OCI-LY3 (cell line): ENCODE results near the gene TMEM132C.

Experiments
- H2AFZ ChIP-seq: fragments of 200-600, 300-600 bp; shearing (Covaris generic); 2 replicates; pipeline ENCODE4 v1.6.0; 2014; ENCODE audit warnings: antibody characterized with exemption, low read depth, low read length
- H3K27ac ChIP-seq: fragments of 200-600, 300-600 bp; sonication (generic); 2 replicates; pipeline ENCODE4 v1.5.1; 2014; ENCODE audit warnings: mild to moderate bottlenecking, low read length, moderate library complexity, mixed read lengths
- H3K27me3 ChIP-seq: fragments of 200-600, 300-600 bp; sonication (generic); 2 replicates; pipeline ENCODE4 v1.6.1; 2014; ENCODE audit warnings: low read depth, low read length, mixed read lengths
- H3K36me3 ChIP-seq: fragments of 200-600, 300-600 bp; sonication (generic); replicated peaks from 2 replicates; pipeline ENCODE3; 2014; ENCODE audit warnings: low read depth, low read length, mixed read lengths
- H3K4me1 ChIP-seq: fragments of 300-600, 200-600 bp; sonication (generic); 2 replicates; pipeline ENCODE4 v1.6.1; 2014; ENCODE audit warnings: low read length, mixed read lengths
- H3K4me2 ChIP-seq: fragments of 200-600, 300-600 bp; sonication (generic); 2 replicates; pipeline ENCODE4 v1.6.1; 2014; ENCODE audit warnings: low read length, mixed read lengths
- H3K4me3 ChIP-seq: fragments of 300-600, 200-600 bp; sonication (generic); 2 replicates; pipeline ENCODE4 v1.5.1; 2014; ENCODE audit warnings: antibody characterized with exemption, mild to moderate bottlenecking, low read length, moderate library complexity
- H3K79me2 ChIP-seq: fragments of 300-600, 200-600 bp; shearing (Covaris generic); 2 replicates; pipeline ENCODE4 v1.6.1; 2014; ENCODE audit warnings: mild to moderate bottlenecking, low read length, mixed read lengths
- H3K9ac ChIP-seq: fragments of 300-600, 200-600 bp; shearing (Covaris generic); 2 replicates; pipeline ENCODE4 v1.6.0; 2014; ENCODE audit warnings: mild to moderate bottlenecking, low read length, moderate library complexity
- H3K9me3 ChIP-seq: fragments of 200-600, 300-600 bp; shearing (Covaris generic); 2 replicates; pipeline ENCODE4 v1.6.1; 2014; ENCODE audit warnings: low read length, mixed read lengths; ENCODE audit not compliant: insufficient read depth
- H4K20me1 ChIP-seq: fragments of 200-600, 300-600 bp; sonication (generic); 2 replicates; pipeline ENCODE4 v1.6.1; 2016; ENCODE audit warnings: low read length, mixed read lengths; ENCODE audit not compliant: insufficient read depth
- CTCF ChIP-seq: fragments of 200-600, 300-600 bp; sonication (generic); IDR thresholded peaks from 2 replicates; pipeline ENCODE4 v1.5.1; 2014; ENCODE audit warnings: antibody characterized with exemption, low read length, low read depth
- EZH2phosphoT487 ChIP-seq: fragments of 200-600 bp; shearing (Covaris generic); IDR thresholded peaks from 2 replicates; pipeline ENCODE4 v1.6.1; 2018; ENCODE audit warnings: antibody characterized with exemption, mixed run types, low read depth

Gene TMEM132C

GRCh38 chr12:128662101-128662500 is 395.1 kb downstream of the TMEM132C start:
- no peaks in the 10 kb centered on the region for H3K27me3 ChIP-seq
- no peak overlapping the region for H3K4me2 ChIP-seq
- H4K20me1 ChIP-seq: no peaks in the 10 kb centered on the region
- H2AFZ ChIP-seq: no peak overlapping the region
- H3K4me3 ChIP-seq: no peak overlapping the region
- no peak overlapping the region for H3K9ac ChIP-seq
- H3K36me3 ChIP-seq: no peaks in the 10 kb centered on the region
- TF ChIP-seq EZH2phosphoT487 (no peak), CTCF (no peak)
- H3K27ac ChIP-seq: no peak overlapping the region
- H3K9me3 ChIP-seq: peaks cover 3% of the 10 kb centered on the region; the same call in 1 of the 2 replicates
- H3K79me2 ChIP-seq: no peaks in the 10 kb centered on the region
- H3K4me1 ChIP-seq: peaks cover 6% of the 10 kb centered on the region

- Histone ChIP-seq H3K4me3 (no peak overlapping the region), H3K27me3 (no peaks in the 10 kb centered on the region), H4K20me1 (no peaks in the 10 kb centered on the region), H3K9ac (no peak overlapping the region), H3K4me1 (no peaks in the 10 kb centered on the region), H3K79me2 (no peaks in the 10 kb centered on the region), H3K36me3 (no peaks in the 10 kb centered on the region), H3K4me2 (no peak overlapping the region), H3K27ac (no peak overlapping the region), H2AFZ (no peak overlapping the region), H3K9me3 (no peaks in the 10 kb centered on the region)
- TF ChIP-seq EZH2phosphoT487: no peak
- no peak for TF ChIP-seq CTCF
These were observed 397.5 kb downstream of the TMEM132C start for GRCh38 chr12:128664501-128664900.

DNA sequence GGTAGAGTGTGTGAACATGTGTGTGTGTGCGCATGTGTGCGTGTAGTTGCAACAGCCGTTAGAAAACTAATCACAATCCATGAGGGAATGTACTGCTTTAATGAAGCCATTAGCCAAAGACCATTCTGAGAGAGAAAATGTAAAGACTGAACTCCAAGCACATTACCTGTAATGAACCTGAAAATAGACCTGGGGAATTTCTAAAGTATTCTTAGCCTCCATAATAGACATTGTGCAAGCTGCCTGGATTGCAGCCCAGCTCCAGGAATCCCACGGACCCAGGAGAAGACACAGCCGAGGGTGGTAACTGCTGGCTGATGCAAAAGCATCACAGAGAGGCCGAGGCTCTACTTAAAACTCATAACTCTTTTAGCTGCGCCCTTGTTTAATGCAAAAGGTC is 400.2 kb downstream of the TMEM132C start:
- H3K4me2 ChIP-seq: no peak overlapping the region
- H3K27me3 ChIP-seq: no peaks in the 10 kb centered on the region
- no peak overlapping the region for H3K9ac ChIP-seq
- no peak overlapping the region for H3K4me3 ChIP-seq
- no peaks in the 10 kb centered on the region for H3K79me2 ChIP-seq
- no peak overlapping the region for H3K27ac ChIP-seq
- peaks cover 2% of the 10 kb centered on the region; the same call in 1 of the 2 replicates for H3K4me1 ChIP-seq
- no peak overlapping the region for H2AFZ ChIP-seq
- no peaks in the 10 kb centered on the region for H3K36me3 ChIP-seq
- TF ChIP-seq EZH2phosphoT487: no peak
- TF ChIP-seq CTCF: no peak
- no peaks in the 10 kb centered on the region for H3K9me3 ChIP-seq
- H4K20me1 ChIP-seq: no peaks in the 10 kb centered on the region

GRCh38 chr12:128671528-128672042 is 404.6 kb downstream of the TMEM132C start:
- peaks cover 6% of the 10 kb centered on the region; the same call in 1 of the 2 replicates for H3K4me1 ChIP-seq
- H4K20me1 ChIP-seq: no peaks in the 10 kb centered on the region
- H2AFZ ChIP-seq: no peak overlapping the region
- H3K9ac ChIP-seq: no peak overlapping the region
- no peak overlapping the region for H3K27ac ChIP-seq
- H3K36me3 ChIP-seq: no peaks in the 10 kb centered on the region
- no peak overlapping the region for H3K4me2 ChIP-seq
- H3K4me3 ChIP-seq: no peak overlapping the region
- no peak for TF ChIP-seq EZH2phosphoT487
- TF ChIP-seq CTCF: peak; percentile 21; the same call in 1 of the 2 replicates
- H3K27me3 ChIP-seq: no peaks in the 10 kb centered on the region
- no peaks in the 10 kb centered on the region for H3K9me3 ChIP-seq
- H3K79me2 ChIP-seq: no peaks in the 10 kb centered on the region
